CD4-positive, alpha-beta T cell treated with Interleukin-6 for 4 hours (primary cell): ENCODE data around the gene FAM163A.
"Not testable (repeated sequence)": the region's sequence is repeated elsewhere in the genome, so short reads cannot be mapped to it uniquely, and the experiment has no call there.

Source experiments
- DNase-seq: peaks from one replicate; pipeline ENCODE4 v3.0.0-alpha.2; 2020; ENCODE audit warnings: mixed read lengths

The FAM163A gene

GRCh38 chr1:179794669-179795068, 51.6 kb downstream of the FAM163A start:
- DNase-seq: no peak

DNA sequence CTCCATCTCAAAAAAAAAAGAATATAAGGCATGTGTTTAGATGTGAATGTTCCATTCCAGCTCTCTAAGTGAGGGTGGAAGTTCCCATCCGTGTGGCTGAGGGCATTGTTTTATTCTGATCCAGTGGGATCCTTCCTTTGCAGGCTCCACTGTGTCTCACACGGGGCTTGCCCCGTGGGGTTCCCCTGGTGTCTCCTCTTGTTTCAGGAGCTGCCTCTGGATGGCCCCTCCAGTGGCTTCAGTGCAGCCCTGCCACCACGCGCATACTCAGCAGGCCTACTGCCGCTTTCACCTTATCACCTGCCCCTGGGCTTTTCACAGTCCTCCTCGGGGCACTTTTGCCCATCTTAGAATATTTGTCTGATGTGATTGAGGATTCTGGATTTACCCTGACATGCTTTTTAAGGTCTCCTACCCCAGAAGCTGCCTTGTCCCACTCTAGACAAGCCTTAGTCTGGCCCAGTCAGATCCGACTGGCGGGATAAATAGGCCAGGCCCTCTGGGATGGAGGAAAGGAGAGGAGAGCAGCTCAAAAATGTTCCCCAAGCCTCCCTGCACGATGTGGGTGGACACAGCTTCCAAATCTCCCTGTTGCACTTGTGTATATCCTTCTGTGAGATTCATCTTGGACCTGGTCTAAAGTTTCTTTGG, 55.2 kb downstream of the FAM163A start:
- DNase-seq: no peak

GRCh38 chr1:179798864-179799516, 55.9 kb downstream of the FAM163A start:
- no peak for DNase-seq

DNA sequence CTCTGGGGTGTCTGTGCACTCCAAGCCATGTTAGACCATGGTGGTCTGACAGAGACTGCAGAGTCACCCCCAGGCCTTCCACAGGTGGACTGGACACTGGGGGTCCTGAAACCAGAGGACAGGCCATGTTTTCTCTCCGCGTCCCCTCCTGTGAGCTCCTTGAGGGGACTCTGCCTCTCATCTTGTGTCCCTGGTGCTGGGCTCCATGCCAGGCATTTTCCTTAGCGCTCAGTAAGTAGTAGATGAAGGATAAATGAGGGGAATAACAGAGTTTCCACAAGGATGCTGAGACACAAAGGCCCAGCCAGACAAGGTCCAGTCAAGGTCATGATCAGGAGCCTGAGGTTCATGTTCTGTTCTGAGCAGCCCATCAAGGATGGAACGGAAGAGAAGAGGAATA, 57.4 kb downstream of the FAM163A start:
- DNase-seq: no peak

- no peak for DNase-seq
Observed at GRCh38 chr1:179803104-179803503, 60.0 kb downstream of the FAM163A start.

DNA sequence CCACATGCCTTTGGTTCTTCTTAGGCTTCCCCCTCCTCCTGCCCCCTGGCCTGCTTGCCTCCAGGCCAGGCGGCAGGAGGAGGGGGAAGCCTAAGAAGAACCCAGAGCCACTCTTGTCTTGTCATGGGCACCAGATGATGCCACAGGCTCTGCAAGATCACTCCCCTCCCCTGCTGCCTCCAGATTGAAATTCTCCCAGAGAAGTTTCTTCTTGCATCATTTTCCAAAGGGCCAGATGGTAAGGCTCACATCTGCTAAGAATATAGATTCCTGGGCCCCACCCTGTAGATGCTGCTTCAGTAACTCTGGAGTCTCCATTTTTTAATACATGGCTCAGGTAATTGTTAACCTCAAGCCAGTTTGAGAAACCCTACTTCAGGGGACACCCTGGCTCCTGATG, 60.8 kb downstream of the FAM163A start:
- no peak for DNase-seq

GRCh38 chr1:179804417-179804816, 61.3 kb downstream of the FAM163A start:
- DNase-seq: not testable (repeated sequence)

- no peak for DNase-seq
Observed at GRCh38 chr1:179805291-179806195, 62.5 kb downstream of the FAM163A start.

DNA sequence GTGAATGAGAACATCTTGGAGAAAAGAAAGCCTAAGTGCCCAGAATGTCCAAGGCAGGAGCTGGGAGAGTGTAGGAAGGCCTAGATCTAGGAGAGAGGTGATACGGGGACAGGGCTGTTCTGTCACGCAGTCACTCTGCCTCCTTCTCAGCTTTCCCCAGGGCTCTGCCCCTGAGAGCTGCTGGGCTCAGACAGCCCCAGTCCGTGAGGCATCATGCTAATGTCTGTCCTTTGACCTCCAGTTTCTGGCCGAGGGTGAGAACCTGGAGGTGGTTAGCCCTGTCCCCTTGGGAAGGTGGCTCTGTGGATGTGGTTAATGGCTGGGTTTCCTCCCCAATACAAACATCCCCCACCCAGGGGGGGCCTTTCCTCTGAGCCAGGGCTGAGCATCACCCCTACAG, 63.2 kb downstream of the FAM163A start:
- no peak for DNase-seq

- DNase-seq: no peak
Observed at GRCh38 chr1:179807291-179807690, 64.2 kb downstream of the FAM163A start.

DNA sequence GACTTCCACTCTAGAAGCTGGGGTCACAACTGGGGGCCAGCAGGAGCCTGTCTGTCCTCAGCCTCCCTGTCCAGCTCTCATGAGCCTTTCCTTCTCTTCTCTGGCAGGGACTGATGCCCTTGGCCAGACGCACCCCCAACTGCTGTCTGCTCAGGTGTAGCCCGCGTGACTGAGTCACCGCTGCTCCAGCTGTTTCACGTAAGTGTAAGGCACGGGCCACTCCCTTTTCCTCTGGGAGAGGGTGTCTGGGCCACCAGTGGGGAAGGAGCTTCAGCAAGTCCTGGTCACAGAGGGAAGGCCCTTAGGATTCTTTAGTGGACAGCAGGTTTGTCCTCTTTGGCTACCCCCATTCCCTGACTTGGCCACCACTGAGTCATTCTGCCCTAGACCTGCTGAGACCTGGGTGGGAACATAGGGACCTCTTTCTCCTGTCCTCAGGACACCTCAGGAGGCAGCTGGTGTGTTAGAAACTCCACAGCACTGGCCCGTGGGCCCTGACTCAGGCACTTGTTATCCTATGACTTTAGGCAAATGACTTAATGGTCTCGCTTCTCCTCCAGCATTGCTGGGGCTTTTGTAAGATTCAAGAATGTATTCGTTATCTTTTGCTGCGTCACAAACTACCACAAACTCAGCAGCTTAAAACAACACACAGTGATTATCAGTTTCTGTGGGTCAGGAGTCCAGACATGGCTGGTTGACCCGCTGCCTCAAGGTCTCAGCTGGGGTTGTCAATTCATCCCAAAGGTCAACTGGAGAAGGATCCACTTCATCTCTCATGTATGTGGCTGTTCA, 64.8 kb downstream of the FAM163A start:
- DNase-seq: no peak

DNA sequence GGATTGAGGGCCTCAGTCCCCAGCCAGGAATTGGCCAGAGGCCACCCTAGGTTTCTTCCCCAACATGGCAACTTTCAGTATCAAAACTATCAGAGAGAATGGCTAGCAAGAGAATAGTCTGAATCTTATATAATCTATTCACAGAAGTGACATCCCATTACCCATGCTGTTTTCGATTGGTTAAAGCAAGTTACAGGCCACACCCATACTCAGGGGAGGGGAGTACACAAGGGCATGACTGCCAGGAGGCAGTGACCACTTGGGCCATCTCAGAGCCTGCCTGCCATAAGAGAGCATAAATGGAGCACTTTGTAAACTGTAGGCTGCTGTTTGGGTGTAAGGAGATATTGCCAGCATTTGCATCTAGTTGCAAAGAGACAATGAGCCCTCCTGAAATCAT, 65.4 kb downstream of the FAM163A start:
- DNase-seq: no peak

DNA sequence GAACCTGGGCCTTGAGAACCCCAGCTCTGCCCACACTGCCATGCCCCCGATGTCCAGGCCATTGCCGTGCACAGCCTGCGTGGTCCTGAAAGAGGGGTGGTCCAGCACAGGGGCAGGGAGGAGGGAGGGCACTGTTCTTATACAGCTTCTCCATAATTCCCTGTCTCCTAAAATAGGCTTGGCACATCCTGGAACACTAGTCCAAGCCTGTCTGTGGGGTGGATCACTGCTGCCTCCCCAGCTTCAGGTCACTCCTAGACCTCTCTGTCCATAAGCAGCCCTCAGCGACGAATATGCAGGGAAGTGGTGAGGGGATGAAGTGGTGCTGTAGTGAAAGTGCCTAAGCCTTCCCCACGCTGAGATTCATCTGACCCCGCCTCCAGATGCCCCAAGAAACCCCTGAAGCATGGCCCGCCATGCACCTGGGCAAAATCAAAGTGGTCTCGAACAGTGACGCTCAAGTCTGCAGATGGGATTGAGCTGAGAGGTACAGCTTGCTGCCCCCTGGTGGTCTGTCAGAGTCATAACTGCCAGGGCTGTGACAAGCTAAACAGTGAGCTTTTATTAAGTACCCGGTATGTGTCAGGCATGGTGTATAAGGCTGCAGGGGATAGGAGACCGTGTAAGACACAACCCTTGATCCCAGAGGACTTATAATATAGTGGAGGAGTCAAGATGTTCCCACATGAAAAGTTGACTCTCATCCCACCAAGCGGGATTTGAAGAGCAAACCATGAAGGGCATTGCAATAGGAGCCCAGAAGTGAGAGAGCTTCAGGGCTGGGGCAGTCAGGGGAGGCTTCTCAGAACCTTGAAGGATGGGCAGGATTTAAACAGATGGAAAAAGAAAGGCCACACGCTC, 66.6 kb downstream of the FAM163A start:
- DNase-seq: peak; percentile 79

- DNase-seq: no peak
Observed at GRCh38 chr1:179810367-179810715, 67.2 kb downstream of the FAM163A start.

GRCh38 chr1:179812501-179813292, 69.6 kb downstream of the FAM163A start:
- no peak for DNase-seq

DNA sequence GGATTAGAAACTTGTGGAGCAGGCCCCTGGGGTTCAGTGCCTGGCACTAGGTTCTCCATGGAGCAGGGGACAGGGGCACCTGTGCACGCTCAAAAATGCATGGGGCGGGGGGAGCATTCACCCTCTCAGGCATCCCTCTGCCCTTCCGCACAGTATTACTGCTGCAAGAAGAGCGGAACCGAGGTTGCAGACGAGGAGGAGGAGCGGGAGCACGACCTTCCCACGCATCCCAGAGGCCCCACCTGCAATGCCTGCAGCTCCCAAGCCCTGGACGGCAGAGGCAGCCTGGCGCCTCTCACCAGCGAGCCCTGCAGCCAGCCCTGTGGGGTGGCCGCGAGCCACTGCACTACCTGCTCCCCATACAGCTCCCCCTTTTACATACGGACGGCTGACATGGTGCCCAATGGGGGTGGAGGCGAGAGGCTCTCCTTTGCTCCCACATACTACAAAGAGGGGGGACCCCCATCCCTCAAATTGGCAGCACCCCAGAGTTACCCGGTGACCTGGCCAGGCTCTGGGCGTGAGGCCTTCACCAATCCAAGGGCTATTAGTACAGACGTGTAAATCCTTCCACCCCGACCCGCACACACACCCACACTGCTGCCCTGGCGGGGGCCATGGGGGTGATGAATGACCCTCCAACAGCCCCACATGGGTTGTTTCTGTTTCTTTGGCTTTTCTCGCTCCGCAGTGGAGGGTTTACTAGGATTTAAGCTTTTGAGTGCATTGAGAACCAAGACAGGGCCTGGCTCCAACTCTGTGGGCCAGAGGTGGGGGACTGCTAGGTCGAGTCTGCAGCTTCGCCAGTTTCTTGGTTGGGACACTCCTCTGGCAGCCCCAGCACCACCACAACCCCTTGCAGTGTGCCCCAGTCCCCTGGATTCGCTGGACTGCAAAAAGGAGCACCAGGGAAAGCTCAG, 70.8 kb downstream of the FAM163A start:
- no peak for DNase-seq

GRCh38 chr1:179814546-179814838, 71.4 kb downstream of the FAM163A start:
- DNase-seq: no peak

- DNase-seq: no peak
Observed at GRCh38 chr1:179815641-179816040, 72.5 kb downstream of the FAM163A start.

DNA sequence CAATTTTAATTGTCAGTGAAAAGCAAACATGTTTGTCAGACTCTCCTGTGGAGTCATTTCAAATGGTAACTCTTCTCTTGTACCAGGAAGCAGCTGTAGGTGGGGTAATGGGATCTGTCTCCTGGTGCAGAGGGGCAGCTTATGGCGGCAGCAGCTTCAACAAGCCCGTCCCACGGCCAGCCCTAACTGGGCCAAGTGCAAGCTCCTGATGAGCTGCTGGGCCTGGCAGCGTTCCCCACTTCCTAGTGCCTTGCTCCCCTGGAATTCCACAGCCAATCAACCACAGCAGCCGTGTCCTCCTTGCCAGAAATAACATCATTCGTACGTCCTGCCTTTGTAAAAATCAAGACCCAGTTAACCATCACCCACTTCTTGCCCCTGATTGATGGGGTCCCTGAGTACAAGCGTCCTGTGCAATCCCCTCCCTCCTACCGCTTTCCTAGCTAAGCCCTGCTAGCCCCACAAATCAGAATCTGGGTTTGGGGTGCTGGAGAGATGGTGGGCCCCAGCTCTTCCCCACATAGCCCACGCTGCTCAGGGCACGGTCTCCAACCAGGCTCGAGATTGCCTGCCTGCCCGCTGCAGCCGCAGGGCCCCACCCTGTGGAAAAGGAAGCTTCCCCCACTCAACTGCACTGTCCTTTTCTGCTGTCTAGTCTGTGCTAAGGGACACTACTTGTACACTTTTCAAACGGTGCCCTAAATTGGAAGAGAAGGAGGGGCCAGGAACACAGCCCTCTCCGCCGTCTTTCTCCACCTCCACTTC, 73.3 kb downstream of the FAM163A start:
- DNase-seq: no peak
